ENCODE measurements around the gene PTCH1. TPM values are rescaled to one million over a fixed set of nuclear protein-coding genes. Genes with fewer than 3 reads are reported as not detected.

PTCH1 gene
- total and polyA plus RNA-seq, 12 donors: 1.6 to 10.0 (median 6.5) TPM

GRCh38 chr9:95479330-95479729 is 37.4 kb downstream of the PTCH1 start:
- 84 to 88% methylated on average over 9 of the region's 9 CpGs for WGBS, 2 donors
- Histone ChIP-seq H3K9me3 (no peaks in the 10 kb centered on the region), H3K27ac (no peak overlapping the region), H3K27me3 (no peaks in the 10 kb centered on the region), H3K36me3 (peaks cover 0 to 80% (median 46%) of the 10 kb centered on the region in 9 donors), H3K4me1 (peaks cover 0 to 10% (median 6%) of the 10 kb centered on the region in 9 donors), H3K4me3 (no peak overlapping the region)
- TF ChIP-seq CTCF (IDR thresholded peaks at IDR 0.05): no peak
- intact Hi-C loops (cut with DNase I): no loop called here
- ATAC-seq (no peak), DNase-seq (no peak)

- intact Hi-C loops (cut with DNase I): no loop called here
- Histone ChIP-seq H3K27me3 (no peaks in the 10 kb centered on the region), H3K27ac (no peak overlapping the region), H3K9me3 (no peaks in the 10 kb centered on the region), H3K4me1 (peaks cover 0 to under 1% (median 0%) of the 10 kb centered on the region in 9 donors), H3K36me3 (peaks cover 0 to 90% (median 54%) of the 10 kb centered on the region in 9 donors), H3K4me3 (no peak overlapping the region)
- DNase-seq (no peak), ATAC-seq (peak in 5 of 8 donors; percentile 39 to 70 (median 67))
- TF ChIP-seq CTCF (IDR thresholded peaks at IDR 0.05): peak in 1 of 9 donors; percentile 13
- 62 to 63% methylated on average over 5 of the region's 5 CpGs for WGBS, 2 donors
These were observed 38.4 kb downstream of the PTCH1 start for GRCh38 chr9:95478335-95478734.

GRCh38 chr9:95477885-95478284 is 38.9 kb downstream of the PTCH1 start:
- Histone ChIP-seq H3K4me3 (no peak overlapping the region), H3K27ac (no peak overlapping the region), H3K36me3 (peaks cover 0 to 93% (median 54%) of the 10 kb centered on the region in 9 donors), H3K4me1 (no peaks in the 10 kb centered on the region), H3K27me3 (no peaks in the 10 kb centered on the region), H3K9me3 (no peaks in the 10 kb centered on the region)
- DNase-seq (no peak), ATAC-seq (no peak)
- intact Hi-C loops (cut with DNase I): no loop called here
- no peak for TF ChIP-seq CTCF (IDR thresholded peaks at IDR 0.05)
- 95 to 96% methylated on average over 15 of the region's 15 CpGs for WGBS, 2 donors

- Histone ChIP-seq H3K9me3 (no peaks in the 10 kb centered on the region), H3K27ac (no peak overlapping the region), H3K36me3 (peaks cover 0 to 93% (median 54%) of the 10 kb centered on the region in 9 donors), H3K4me3 (no peak overlapping the region), H3K27me3 (no peaks in the 10 kb centered on the region), H3K4me1 (no peaks in the 10 kb centered on the region)
- ATAC-seq: peak in 4 of 8 donors; percentile 33 to 67 (median 38)
- TF ChIP-seq CTCF (IDR thresholded peaks at IDR 0.05): no peak
- DNase-seq: no peak
- WGBS, 2 donors: 77 to 92% methylated on average over 11 of the region's 11 CpGs
- intact Hi-C loops (cut with DNase I): no loop called here
These were observed 39.3 kb downstream of the PTCH1 start for GRCh38 chr9:95477441-95477840.
